Peyer's patch (tissue), 4 donors: ENCODE results near the gene LIFR.

Experiments used
- POLR2A ChIP-seq, 2 donors: fragments of 450-650 bp; IDR thresholded peaks; one replicate each; pipeline ENCODE4 v1.5.1; 2017; ENCODE audit warnings: antibody characterized with exemption in 2 of 2, mild to moderate bottlenecking in 2 of 2, moderate library complexity in 2 of 2
- TF ChIP-seq, protein P1 (sequence below), 6 experiments: fragments of 450-650 bp in 4 of 6; fragments of 200-600 bp in 2 of 6; sonication (generic) in 1 of 6; IDR thresholded peaks; one replicate each; pipeline ENCODE4 v1.5.1; 2017 to 2019; ENCODE audit warnings: antibody characterized with exemption in 6 of 6, mild to moderate bottlenecking in 3 of 6, moderate library complexity in 1 of 6

DNA sequence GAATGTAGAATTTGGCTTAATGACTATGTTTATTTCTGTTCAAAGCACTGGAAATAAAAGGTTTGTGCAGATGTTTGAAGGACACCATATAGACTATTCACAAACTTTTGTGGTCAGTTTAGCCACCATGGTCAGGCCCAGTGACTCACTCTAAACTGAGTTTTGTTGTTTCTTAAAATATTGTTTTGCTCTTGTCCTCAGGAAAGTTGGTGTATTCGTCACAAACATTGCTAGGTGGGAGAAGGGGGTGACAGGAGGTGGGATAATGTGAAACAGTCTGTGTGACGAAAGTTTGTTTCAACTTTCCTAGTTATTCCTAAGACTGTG is 35.0 kb upstream of the LIFR start:
- TF ChIP-seq POLR2A (IDR thresholded peaks at IDR 0.05), result no peak
- TF ChIP-seq, protein P1, sequence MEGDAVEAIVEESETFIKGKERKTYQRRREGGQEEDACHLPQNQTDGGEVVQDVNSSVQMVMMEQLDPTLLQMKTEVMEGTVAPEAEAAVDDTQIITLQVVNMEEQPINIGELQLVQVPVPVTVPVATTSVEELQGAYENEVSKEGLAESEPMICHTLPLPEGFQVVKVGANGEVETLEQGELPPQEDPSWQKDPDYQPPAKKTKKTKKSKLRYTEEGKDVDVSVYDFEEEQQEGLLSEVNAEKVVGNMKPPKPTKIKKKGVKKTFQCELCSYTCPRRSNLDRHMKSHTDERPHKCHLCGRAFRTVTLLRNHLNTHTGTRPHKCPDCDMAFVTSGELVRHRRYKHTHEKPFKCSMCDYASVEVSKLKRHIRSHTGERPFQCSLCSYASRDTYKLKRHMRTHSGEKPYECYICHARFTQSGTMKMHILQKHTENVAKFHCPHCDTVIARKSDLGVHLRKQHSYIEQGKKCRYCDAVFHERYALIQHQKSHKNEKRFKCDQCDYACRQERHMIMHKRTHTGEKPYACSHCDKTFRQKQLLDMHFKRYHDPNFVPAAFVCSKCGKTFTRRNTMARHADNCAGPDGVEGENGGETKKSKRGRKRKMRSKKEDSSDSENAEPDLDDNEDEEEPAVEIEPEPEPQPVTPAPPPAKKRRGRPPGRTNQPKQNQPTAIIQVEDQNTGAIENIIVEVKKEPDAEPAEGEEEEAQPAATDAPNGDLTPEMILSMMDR (IDR thresholded peaks at IDR 0.05), result no peak
